GM12875 (cell line): Measurements from ENCODE around the gene SNX21.

Source experiments
- H3K4me3 ChIP-seq: one replicate; pipeline ENCODE4 v1.5.1; 2011; ENCODE audit warnings: low read depth, low read length, control low read depth
- TF ChIP-seq, protein P1 (sequence below): IDR thresholded peaks from 2 replicates; pipeline ENCODE4 v1.5.1; 2011; ENCODE audit warnings: low read depth, mild to moderate bottlenecking, control low read depth, inconsistent platforms, low read length, moderate library complexity, borderline replicate concordance; ENCODE audit not compliant: insufficient read depth

The SNX21 gene

DNA sequence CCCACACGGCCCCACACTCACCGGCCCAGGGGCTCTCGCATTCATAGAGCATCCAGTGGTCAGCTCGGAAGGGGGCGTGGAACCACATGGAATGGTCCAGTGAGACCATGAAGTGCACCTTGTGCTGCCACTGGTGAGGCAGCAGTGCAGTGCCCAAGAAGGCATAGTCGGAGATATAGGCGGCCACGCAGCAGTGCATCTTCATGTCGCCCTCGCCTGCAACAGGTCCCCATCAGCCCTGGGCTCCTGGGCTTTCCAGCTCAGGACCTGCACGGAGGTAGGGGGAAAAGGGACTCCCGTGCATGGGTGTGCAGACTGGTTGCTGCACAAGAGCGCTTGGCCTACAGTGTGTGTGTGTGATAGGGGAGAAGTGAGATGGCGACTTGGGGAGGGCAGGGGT is 9.9 kb downstream of the SNX21 start:
- TF ChIP-seq, protein P1, sequence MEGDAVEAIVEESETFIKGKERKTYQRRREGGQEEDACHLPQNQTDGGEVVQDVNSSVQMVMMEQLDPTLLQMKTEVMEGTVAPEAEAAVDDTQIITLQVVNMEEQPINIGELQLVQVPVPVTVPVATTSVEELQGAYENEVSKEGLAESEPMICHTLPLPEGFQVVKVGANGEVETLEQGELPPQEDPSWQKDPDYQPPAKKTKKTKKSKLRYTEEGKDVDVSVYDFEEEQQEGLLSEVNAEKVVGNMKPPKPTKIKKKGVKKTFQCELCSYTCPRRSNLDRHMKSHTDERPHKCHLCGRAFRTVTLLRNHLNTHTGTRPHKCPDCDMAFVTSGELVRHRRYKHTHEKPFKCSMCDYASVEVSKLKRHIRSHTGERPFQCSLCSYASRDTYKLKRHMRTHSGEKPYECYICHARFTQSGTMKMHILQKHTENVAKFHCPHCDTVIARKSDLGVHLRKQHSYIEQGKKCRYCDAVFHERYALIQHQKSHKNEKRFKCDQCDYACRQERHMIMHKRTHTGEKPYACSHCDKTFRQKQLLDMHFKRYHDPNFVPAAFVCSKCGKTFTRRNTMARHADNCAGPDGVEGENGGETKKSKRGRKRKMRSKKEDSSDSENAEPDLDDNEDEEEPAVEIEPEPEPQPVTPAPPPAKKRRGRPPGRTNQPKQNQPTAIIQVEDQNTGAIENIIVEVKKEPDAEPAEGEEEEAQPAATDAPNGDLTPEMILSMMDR = no peak
- no peak overlapping the region for H3K4me3 ChIP-seq

DNA sequence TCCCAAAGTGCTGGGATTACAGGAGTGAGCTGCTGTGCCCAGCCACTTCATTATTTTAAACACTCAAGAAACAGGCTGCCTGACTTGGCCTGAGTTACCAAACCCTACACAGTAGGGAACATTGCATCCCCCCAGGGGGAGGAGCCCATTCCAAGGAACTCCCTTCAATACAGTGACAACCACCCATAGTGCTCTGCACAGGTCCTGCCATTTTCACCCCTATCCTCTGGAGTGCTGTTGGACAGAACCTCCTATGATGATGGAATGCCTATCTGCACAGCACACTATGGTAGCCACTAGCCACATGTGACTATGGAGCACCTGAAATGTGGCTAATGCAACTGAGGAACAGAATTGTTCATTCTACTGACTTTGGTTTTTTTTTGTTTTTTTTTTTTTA is 11.9 kb downstream of the SNX21 start:
- TF ChIP-seq, protein P1 = no peak
- no peak overlapping the region for H3K4me3 ChIP-seq

DNA sequence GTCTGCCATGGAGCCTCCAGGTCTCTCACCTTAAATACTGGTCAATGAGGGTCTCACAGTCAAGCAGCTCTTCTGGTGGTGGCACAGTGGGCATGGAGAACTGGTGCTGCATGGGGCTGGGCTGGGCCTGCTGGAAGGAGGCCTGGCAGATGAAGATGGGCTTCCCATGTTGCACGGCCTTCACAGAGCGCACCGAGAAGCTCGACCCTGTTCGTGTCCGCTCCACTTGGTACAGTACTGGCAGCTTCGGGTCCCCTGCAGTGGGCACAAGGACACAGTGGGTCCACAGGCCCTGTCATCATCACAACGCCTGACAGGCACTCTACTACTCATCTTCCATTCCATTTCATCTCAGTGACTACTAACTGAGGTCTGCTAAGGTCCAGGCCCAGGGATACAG is 14.8 kb downstream of the SNX21 start:
- TF ChIP-seq, protein P1 = no peak
- no peak overlapping the region for H3K4me3 ChIP-seq

GRCh38 chr20:45848969-45849582 is 15.5 kb downstream of the SNX21 start:
- no peak overlapping the region for H3K4me3 ChIP-seq
- TF ChIP-seq, protein P1 = no peak

- no peak overlapping the region for H3K4me3 ChIP-seq
- TF ChIP-seq, protein P1 = no peak
These were observed 16.6 kb downstream of the SNX21 start for GRCh38 chr20:45850238-45850637.

DNA sequence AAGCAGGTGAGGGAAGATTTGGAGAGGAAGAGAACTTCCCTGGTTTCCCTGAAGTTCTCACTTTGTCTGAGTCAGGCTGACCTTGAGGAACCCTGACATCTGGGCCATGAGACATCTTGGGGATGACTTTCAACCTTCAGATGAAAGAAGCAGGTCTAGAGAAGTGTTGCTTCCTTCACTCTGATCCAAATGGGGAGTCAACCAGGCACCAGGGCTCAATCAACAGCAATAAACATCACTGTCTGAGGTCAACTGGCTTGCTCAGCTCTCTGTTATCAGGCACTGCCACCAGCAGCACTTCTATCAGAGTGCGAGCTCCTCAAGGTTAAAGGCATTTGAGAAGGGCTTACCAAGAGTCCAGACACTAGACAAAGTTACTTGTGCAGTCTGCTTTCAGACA is 17.3 kb downstream of the SNX21 start:
- TF ChIP-seq, protein P1 = no peak
- H3K4me3 ChIP-seq = no peak overlapping the region

GRCh38 chr20:45851501-45851900 is 17.9 kb downstream of the SNX21 start:
- TF ChIP-seq, protein P1 = no peak
- H3K4me3 ChIP-seq = no peak overlapping the region
